Measurements from ENCODE around the gene ATP6AP1.

Gene ATP6AP1

GRCh38 chrX:154464806-154465365, 36.4 kb downstream of the ATP6AP1 start:
- no peak for TF ChIP-seq CTCF (conservative IDR thresholded peaks at IDR 0.05; ENCODE audit: low read depth)
- CTCF ChIA-PET, result no interaction called here
- no peak for DNase-seq (ENCODE audit: low spot score)
- POLR2A ChIA-PET (ENCODE audit: low non-redundant PET), result no interaction called here
- H3K27ac ChIP-seq, result no peak overlapping the region

GRCh38 chrX:154465601-154466000, 37.1 kb downstream of the ATP6AP1 start:
- no peak overlapping the region for H3K27ac ChIP-seq
- ChIA-PET CTCF (no interaction called here), POLR2A (ENCODE audit: low non-redundant PET) (interaction anchor here (0.6 kb wide), 1 partner anchor 34 kb away, joined by 7 read pairs; no protein-coding TSS in a partner anchor)
- DNase-seq (ENCODE audit: low spot score), result no peak
- TF ChIP-seq CTCF (conservative IDR thresholded peaks at IDR 0.05; ENCODE audit: low read depth), result no peak

GRCh38 chrX:154466036-154466435, 37.6 kb downstream of the ATP6AP1 start:
- CTCF ChIA-PET, result no interaction called here
- H3K27ac ChIP-seq, result no peak overlapping the region
- no peak for TF ChIP-seq CTCF (conservative IDR thresholded peaks at IDR 0.05; ENCODE audit: low read depth)
- POLR2A ChIA-PET (ENCODE audit: low non-redundant PET), result interaction anchor here (0.6 kb wide), 1 partner anchor 34 kb away, joined by 7 read pairs; no protein-coding TSS in a partner anchor
- no peak for DNase-seq (ENCODE audit: low spot score)

- H3K27ac ChIP-seq, result no peak overlapping the region
- DNase-seq (ENCODE audit: low spot score), result no peak
- CTCF ChIA-PET, result no interaction called here
- TF ChIP-seq CTCF (conservative IDR thresholded peaks at IDR 0.05; ENCODE audit: low read depth), result no peak
- POLR2A ChIA-PET (ENCODE audit: low non-redundant PET), result no interaction called here
These were observed 38.4 kb downstream of the ATP6AP1 start for GRCh38 chrX:154466907-154467306.

- CTCF ChIA-PET, result no interaction called here
- no peak for TF ChIP-seq CTCF (conservative IDR thresholded peaks at IDR 0.05; ENCODE audit: low read depth)
- DNase-seq (ENCODE audit: low spot score), result no peak
- POLR2A ChIA-PET (ENCODE audit: low non-redundant PET), result no interaction called here
- no peak overlapping the region for H3K27ac ChIP-seq
These were observed 39.1 kb downstream of the ATP6AP1 start for GRCh38 chrX:154467556-154467955.

GRCh38 chrX:154468217-154468616, 39.7 kb downstream of the ATP6AP1 start:
- no peak for TF ChIP-seq CTCF (conservative IDR thresholded peaks at IDR 0.05; ENCODE audit: low read depth)
- ChIA-PET CTCF (no interaction called here), POLR2A (ENCODE audit: low non-redundant PET) (no interaction called here)
- no peak overlapping the region for H3K27ac ChIP-seq
- DNase-seq (ENCODE audit: low spot score), result no peak

- no peak overlapping the region for H3K27ac ChIP-seq
- POLR2A ChIA-PET (ENCODE audit: low non-redundant PET), result no interaction called here
- DNase-seq (ENCODE audit: low spot score), result no peak
- no peak for TF ChIP-seq CTCF (conservative IDR thresholded peaks at IDR 0.05; ENCODE audit: low read depth)
- CTCF ChIA-PET, result no interaction called here
These were observed 40.6 kb downstream of the ATP6AP1 start for GRCh38 chrX:154469114-154469513.
